ENCODE results near the gene KRT6A. TPM values are rescaled to one million over a fixed set of nuclear protein-coding genes. Genes with fewer than 3 reads are reported as not detected.

The KRT6A gene
- total and polyA plus RNA-seq, 10 of the 15 experiments (the other 5 are each of a cell fraction or from before 2014, with no cell fraction given) = 0.96 TPM; not detected in 9

GRCh38 chr12:52495389-52495788, 2.3 kb upstream of the KRT6A start:
- POLR2A ChIA-PET = no interaction called here
- H3K36me3 ChIP-seq (ENCODE audit: control insufficient read depth in 2 of 2, insufficient read depth in 2 of 2, low read length in 1 of 2) = no peaks in the 10 kb centered on the region
- no peak overlapping the region for H3K4me2 ChIP-seq (ENCODE audit: control insufficient read depth, insufficient read depth)
- RAD21 ChIA-PET (ENCODE audit: unreplicated experiment) = no interaction called here
- no peak overlapping the region for H3K27ac ChIP-seq (ENCODE audit: control insufficient read depth, insufficient read depth)
- H3K79me2 ChIP-seq (ENCODE audit: control insufficient read depth, insufficient read depth, low read length) = no peaks in the 10 kb centered on the region
- no peaks in the 10 kb centered on the region for H4K20me1 ChIP-seq (ENCODE audit: control insufficient read depth, insufficient read depth)
- no peaks in the 10 kb centered on the region for H3K4me1 ChIP-seq (ENCODE audit: control insufficient read depth, insufficient read depth, low read length)
- CTCF ChIA-PET = no interaction called here
- in situ Hi-C loops (cut with MboI) = no loop called here
- intact Hi-C loops (cut with micrococcal nuclease; ENCODE audit: unreplicated experiment) = no loop called here
- no peak for TF ChIP-seq ZZZ3 (IDR thresholded peaks at IDR 0.05; ENCODE audit: control insufficient read depth, insufficient read length, low read depth)
- no peak for TF ChIP-seq BCLAF1 (IDR thresholded peaks at IDR 0.05)
- no peak for TF ChIP-seq PAX8 (IDR thresholded peaks at IDR 0.05)
- TF ChIP-seq BHLHE40 (IDR thresholded peaks at IDR 0.05; ENCODE audit: borderline replicate concordance in 1 of 2, low read depth in 2 of 2, low read length in 1 of 2) = no peak
- no peak for TF ChIP-seq EZH2 (IDR thresholded peaks at IDR 0.05; ENCODE audit: borderline replicate concordance, control insufficient read depth, low read depth, low read length)
- no peak for TF ChIP-seq KLF5 (IDR thresholded peaks at IDR 0.05; ENCODE audit: partially characterized antibody)
- TF ChIP-seq SREBF2 (IDR thresholded peaks at IDR 0.05; ENCODE audit: low read length) = no peak
- TF ChIP-seq CBFB (IDR thresholded peaks at IDR 0.05; ENCODE audit: low read depth) = no peak
- TF ChIP-seq POLR2AphosphoS5 (IDR thresholded peaks at IDR 0.05; ENCODE audit: low read length) = no peak
- no peak for TF ChIP-seq BCL3 (IDR thresholded peaks at IDR 0.05; ENCODE audit: borderline replicate concordance, insufficient read depth, low read depth, low read length, poor library complexity, severe bottlenecking)
- TF ChIP-seq CUX1 (IDR thresholded peaks at IDR 0.05; ENCODE audit: insufficient replicate concordance, low read depth, low read length) = no peak
- TF ChIP-seq ESRRA (IDR thresholded peaks at IDR 0.05; ENCODE audit: low read length) = no peak
- no peak for TF ChIP-seq JUND (IDR thresholded peaks at IDR 0.05; ENCODE audit: low read depth, low read length)
- DNase-seq (ENCODE audit: low read depth, low spot score) (no peak), FAIRE-seq (no peak), ATAC-seq (no peak)
- WGBS (ENCODE audit: insufficient coverage, insufficient replicate concordance, low lambda C conversion rate, missing lambda C conversion rate) = 19% methylated on average over 3 of the region's 3 CpGs
- no peak overlapping the region for H3K9ac ChIP-seq (ENCODE audit: control insufficient read depth, insufficient read depth, low read length)
- no peaks in the 10 kb centered on the region for H3K9me3 ChIP-seq (replicated peaks; ENCODE audit: control insufficient read depth, insufficient read depth, low read length)
- H2AFZ ChIP-seq (ENCODE audit: control insufficient read depth, low read depth, low read length) = no peak overlapping the region
- no TSS peak for BruUV-seq (replicated peaks)
- SMC1A ChIA-PET (ENCODE audit: uncharacterized antibody, unreplicated experiment) = no interaction called here
- no peak overlapping the region for H3K4me3 ChIP-seq
- peaks cover 0 to 6% of the 10 kb centered on the region in 2 experiments; a peak in 2 of 4 replicates for H3K27me3 ChIP-seq (replicated peaks in 1 of 2; ENCODE audit: control insufficient read depth in 2 of 2, insufficient read depth in 2 of 2, low read length in 1 of 2)

Measured in GM12878 (cell line).